ENCODE measurements around the gene KIAA0040. TPM values are rescaled to one million over a fixed set of nuclear protein-coding genes. Genes with fewer than 3 reads are reported as not detected.

The KIAA0040 gene
- total and polyA plus RNA-seq, 4 donors, result 4.6 to 12.0 (median 5.7) TPM

DNA sequence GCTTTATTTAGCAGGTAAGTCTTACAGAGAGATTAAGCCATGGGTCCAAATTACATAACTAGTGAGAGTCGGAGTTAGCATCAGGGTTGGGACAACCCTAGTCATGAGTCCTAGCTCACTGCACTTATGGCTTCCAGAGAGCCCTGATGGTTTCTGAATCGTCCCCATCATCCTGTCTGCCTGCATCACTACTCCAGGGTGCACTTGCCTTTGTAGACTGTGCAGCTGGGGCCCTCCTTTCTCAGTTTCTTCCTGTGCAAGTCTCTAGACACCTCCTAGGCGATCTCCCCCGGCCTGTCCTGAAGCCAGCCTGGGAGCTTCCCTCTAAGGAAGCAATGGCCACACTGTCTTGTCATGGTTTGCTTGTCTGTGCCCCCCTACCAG is 37.1 kb downstream of the KIAA0040 start:
- no peaks in the 10 kb centered on the region for H3K9me3 ChIP-seq (ENCODE audit: control insufficient read depth in 4 of 4, low read length in 3 of 4)
- DNase-seq (ENCODE audit: low spot score), result no peak
- H3K4me3 ChIP-seq (ENCODE audit: low read depth in 1 of 3, low read length in 3 of 3), result no peak overlapping the region
- TF ChIP-seq RAD21 (IDR thresholded peaks at IDR 0.05) (no peak), SP1 (IDR thresholded peaks at IDR 0.05) (no peak), TAF1 (conservative IDR thresholded peaks at IDR 0.05) (no peak), NR2F2 (IDR thresholded peaks at IDR 0.05) (no peak), HNF4A (conservative IDR thresholded peaks at IDR 0.05) (no peak), FOXA1 (IDR thresholded peaks at IDR 0.05) (no peak)
- TF ChIP-seq, protein P1, sequence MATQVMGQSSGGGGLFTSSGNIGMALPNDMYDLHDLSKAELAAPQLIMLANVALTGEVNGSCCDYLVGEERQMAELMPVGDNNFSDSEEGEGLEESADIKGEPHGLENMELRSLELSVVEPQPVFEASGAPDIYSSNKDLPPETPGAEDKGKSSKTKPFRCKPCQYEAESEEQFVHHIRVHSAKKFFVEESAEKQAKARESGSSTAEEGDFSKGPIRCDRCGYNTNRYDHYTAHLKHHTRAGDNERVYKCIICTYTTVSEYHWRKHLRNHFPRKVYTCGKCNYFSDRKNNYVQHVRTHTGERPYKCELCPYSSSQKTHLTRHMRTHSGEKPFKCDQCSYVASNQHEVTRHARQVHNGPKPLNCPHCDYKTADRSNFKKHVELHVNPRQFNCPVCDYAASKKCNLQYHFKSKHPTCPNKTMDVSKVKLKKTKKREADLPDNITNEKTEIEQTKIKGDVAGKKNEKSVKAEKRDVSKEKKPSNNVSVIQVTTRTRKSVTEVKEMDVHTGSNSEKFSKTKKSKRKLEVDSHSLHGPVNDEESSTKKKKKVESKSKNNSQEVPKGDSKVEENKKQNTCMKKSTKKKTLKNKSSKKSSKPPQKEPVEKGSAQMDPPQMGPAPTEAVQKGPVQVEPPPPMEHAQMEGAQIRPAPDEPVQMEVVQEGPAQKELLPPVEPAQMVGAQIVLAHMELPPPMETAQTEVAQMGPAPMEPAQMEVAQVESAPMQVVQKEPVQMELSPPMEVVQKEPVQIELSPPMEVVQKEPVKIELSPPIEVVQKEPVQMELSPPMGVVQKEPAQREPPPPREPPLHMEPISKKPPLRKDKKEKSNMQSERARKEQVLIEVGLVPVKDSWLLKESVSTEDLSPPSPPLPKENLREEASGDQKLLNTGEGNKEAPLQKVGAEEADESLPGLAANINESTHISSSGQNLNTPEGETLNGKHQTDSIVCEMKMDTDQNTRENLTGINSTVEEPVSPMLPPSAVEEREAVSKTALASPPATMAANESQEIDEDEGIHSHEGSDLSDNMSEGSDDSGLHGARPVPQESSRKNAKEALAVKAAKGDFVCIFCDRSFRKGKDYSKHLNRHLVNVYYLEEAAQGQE (IDR thresholded peaks at IDR 0.05), result no peak
- peak overlapping the region in 1 of 2 donors; percentile 67 for H3K27ac ChIP-seq (ENCODE audit: low read depth in 1 of 2, low read length in 2 of 2)
- peaks cover 1 to 20% (median 13%) of the 10 kb centered on the region in 4 donors for H3K36me3 ChIP-seq (ENCODE audit: control insufficient read depth in 4 of 4, insufficient read depth in 3 of 4, low read depth in 1 of 4, low read length in 3 of 4)
- H3K4me1 ChIP-seq (ENCODE audit: control insufficient read depth in 4 of 4, insufficient read depth in 4 of 4, low read length in 3 of 4), result peaks cover 3 to 15% (median 14%) of the 10 kb centered on the region in 4 donors
- H3K9ac ChIP-seq (ENCODE audit: low read depth in 1 of 2, low read length in 2 of 2), result no peak overlapping the region
- H3K27me3 ChIP-seq (ENCODE audit: control insufficient read depth in 4 of 4, insufficient read depth in 4 of 4, low read length in 3 of 4), result no peaks in the 10 kb centered on the region
- WGBS, result 69% methylated on average over 4 of the region's 4 CpGs

- WGBS, result 22% methylated on average over 11 of the region's 11 CpGs
- Histone ChIP-seq H3K36me3 (ENCODE audit: control insufficient read depth in 4 of 4, insufficient read depth in 3 of 4, low read depth in 1 of 4, low read length in 3 of 4) (peaks cover 0 to 14% (median 7%) of the 10 kb centered on the region in 4 donors), H3K9me3 (ENCODE audit: control insufficient read depth in 4 of 4, low read length in 3 of 4) (no peaks in the 10 kb centered on the region), H3K4me1 (ENCODE audit: control insufficient read depth in 4 of 4, insufficient read depth in 4 of 4, low read length in 3 of 4) (peaks cover 3 to 20% (median 17%) of the 10 kb centered on the region in 4 donors), H3K27ac (ENCODE audit: low read depth in 1 of 2, low read length in 2 of 2) (no peak overlapping the region), H3K9ac (ENCODE audit: low read depth in 1 of 2, low read length in 2 of 2) (no peak overlapping the region), H3K4me3 (ENCODE audit: low read depth in 1 of 3, low read length in 3 of 3) (no peak overlapping the region), H3K27me3 (ENCODE audit: control insufficient read depth in 4 of 4, insufficient read depth in 4 of 4, low read length in 3 of 4) (no peaks in the 10 kb centered on the region)
- peak; percentile 85 for DNase-seq (ENCODE audit: low spot score)
- no peak for TF ChIP-seq NR2F2 (IDR thresholded peaks at IDR 0.05)
- TF ChIP-seq, protein P2, sequence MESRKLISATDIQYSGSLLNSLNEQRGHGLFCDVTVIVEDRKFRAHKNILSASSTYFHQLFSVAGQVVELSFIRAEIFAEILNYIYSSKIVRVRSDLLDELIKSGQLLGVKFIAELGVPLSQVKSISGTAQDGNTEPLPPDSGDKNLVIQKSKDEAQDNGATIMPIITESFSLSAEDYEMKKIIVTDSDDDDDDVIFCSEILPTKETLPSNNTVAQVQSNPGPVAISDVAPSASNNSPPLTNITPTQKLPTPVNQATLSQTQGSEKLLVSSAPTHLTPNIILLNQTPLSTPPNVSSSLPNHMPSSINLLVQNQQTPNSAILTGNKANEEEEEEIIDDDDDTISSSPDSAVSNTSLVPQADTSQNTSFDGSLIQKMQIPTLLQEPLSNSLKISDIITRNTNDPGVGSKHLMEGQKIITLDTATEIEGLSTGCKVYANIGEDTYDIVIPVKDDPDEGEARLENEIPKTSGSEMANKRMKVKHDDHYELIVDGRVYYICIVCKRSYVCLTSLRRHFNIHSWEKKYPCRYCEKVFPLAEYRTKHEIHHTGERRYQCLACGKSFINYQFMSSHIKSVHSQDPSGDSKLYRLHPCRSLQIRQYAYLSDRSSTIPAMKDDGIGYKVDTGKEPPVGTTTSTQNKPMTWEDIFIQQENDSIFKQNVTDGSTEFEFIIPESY (IDR thresholded peaks at IDR 0.05), result no peak
- peak; percentile 94 to 98 for TF ChIP-seq RAD21 (IDR thresholded peaks at IDR 0.05)
- TF ChIP-seq, protein P3, sequence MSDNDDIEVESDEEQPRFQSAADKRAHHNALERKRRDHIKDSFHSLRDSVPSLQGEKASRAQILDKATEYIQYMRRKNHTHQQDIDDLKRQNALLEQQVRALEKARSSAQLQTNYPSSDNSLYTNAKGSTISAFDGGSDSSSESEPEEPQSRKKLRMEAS (IDR thresholded peaks at IDR 0.05), result no peak
- no peak for TF ChIP-seq FOXA1 (IDR thresholded peaks at IDR 0.05)
- TF ChIP-seq SP1 (IDR thresholded peaks at IDR 0.05), result no peak
- TF ChIP-seq TAF1 (conservative IDR thresholded peaks at IDR 0.05), result no peak
- peak; percentile 84 for TF ChIP-seq CTCF (IDR thresholded peaks at IDR 0.05; ENCODE audit: low read depth, low read length, missing input control)
- TF ChIP-seq, protein P1 (IDR thresholded peaks at IDR 0.05), result no peak
- TF ChIP-seq HNF4G (IDR thresholded peaks at IDR 0.05), result peak; percentile 6
- TF ChIP-seq GABPA (IDR thresholded peaks at IDR 0.05 in 1 of 2, conservative IDR thresholded peaks at IDR 0.05 in 1 of 2), result no peak
- TF ChIP-seq HNF4A (conservative IDR thresholded peaks at IDR 0.05), result peak in 1 of 2 donors; percentile 11
- TF ChIP-seq YY1 (IDR thresholded peaks at IDR 0.05), result no peak
- no peak for TF ChIP-seq JUND (IDR thresholded peaks at IDR 0.05)
- TF ChIP-seq FOXA2 (IDR thresholded peaks at IDR 0.05), result peak; percentile 26
- peak in 1 of 2 donors; percentile 22 for TF ChIP-seq RXRA (IDR thresholded peaks at IDR 0.05)
- no peak for TF ChIP-seq EGR1 (IDR thresholded peaks at IDR 0.05; ENCODE audit: low read depth in 2 of 2)
- TF ChIP-seq, protein P4, sequence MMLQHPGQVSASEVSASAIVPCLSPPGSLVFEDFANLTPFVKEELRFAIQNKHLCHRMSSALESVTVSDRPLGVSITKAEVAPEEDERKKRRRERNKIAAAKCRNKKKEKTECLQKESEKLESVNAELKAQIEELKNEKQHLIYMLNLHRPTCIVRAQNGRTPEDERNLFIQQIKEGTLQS (IDR thresholded peaks at IDR 0.05), result no peak
These were observed 37.7 kb downstream of the KIAA0040 start for GRCh38 chr1:175154629-175155472.
